DMS79 treated with DMSO at 0.1 percent for 48 hours (cell line): ENCODE results near the gene FOXL1.
A peak's percentile ranks its signal among the peaks of the same experiment; 100 is the strongest.

Experiments
- DNase-seq: peaks from one replicate; lab custom pipeline; 2025; lab: John Stamatoyannopoulos, UW

FOXL1 gene

GRCh38 chr16:86608301-86608747 lies 30.0 kb downstream of the FOXL1 start:
- no peak for DNase-seq

GRCh38 chr16:86609115-86609514 lies 30.8 kb downstream of the FOXL1 start:
- no peak for DNase-seq

- DNase-seq = no peak
Measured at GRCh38 chr16:86609661-86610060, 31.3 kb downstream of the FOXL1 start.

GRCh38 chr16:86610779-86611524 lies 32.6 kb downstream of the FOXL1 start:
- no peak for DNase-seq

- no peak for DNase-seq
Measured at GRCh38 chr16:86611525-86611855, 33.1 kb downstream of the FOXL1 start.

GRCh38 chr16:86611941-86612340 lies 33.6 kb downstream of the FOXL1 start:
- no peak for DNase-seq

- DNase-seq = no peak
Measured at GRCh38 chr16:86614699-86615098, 36.4 kb downstream of the FOXL1 start.

GRCh38 chr16:86616906-86617305 lies 38.6 kb downstream of the FOXL1 start:
- no peak for DNase-seq

- DNase-seq = no peak
Measured at GRCh38 chr16:86618431-86619238, 40.3 kb downstream of the FOXL1 start.

GRCh38 chr16:86619239-86619794 lies 41.0 kb downstream of the FOXL1 start:
- peak; percentile 2 for DNase-seq

- no peak for DNase-seq
Measured at GRCh38 chr16:86620184-86620583, 41.8 kb downstream of the FOXL1 start.

- no peak for DNase-seq
Measured at GRCh38 chr16:86621966-86622365, 43.6 kb downstream of the FOXL1 start.

- no peak for DNase-seq
Measured at GRCh38 chr16:86622700-86623615, 44.6 kb downstream of the FOXL1 start.

- no peak for DNase-seq
Measured at GRCh38 chr16:86625029-86625428, 46.7 kb downstream of the FOXL1 start.

- DNase-seq = no peak
Measured at GRCh38 chr16:86625821-86626220, 47.5 kb downstream of the FOXL1 start.

GRCh38 chr16:86626284-86626683 lies 47.9 kb downstream of the FOXL1 start:
- DNase-seq = no peak

- DNase-seq = no peak
Measured at GRCh38 chr16:86626966-86627365, 48.6 kb downstream of the FOXL1 start.

GRCh38 chr16:86628614-86629013 lies 50.3 kb downstream of the FOXL1 start:
- no peak for DNase-seq

- no peak for DNase-seq
Measured at GRCh38 chr16:86630471-86630870, 52.1 kb downstream of the FOXL1 start.

- DNase-seq = no peak
Measured at GRCh38 chr16:86631444-86631843, 53.1 kb downstream of the FOXL1 start.
